OCI-LY3 (cell line): ENCODE data around the gene SPDEF.

Experiments used
- H2AFZ ChIP-seq: fragments of 200-600, 300-600 bp; shearing (Covaris generic); 2 replicates; pipeline ENCODE4 v1.6.0; 2014; ENCODE audit warnings: antibody characterized with exemption, low read depth, low read length
- H3K27ac ChIP-seq: fragments of 200-600, 300-600 bp; sonication (generic); 2 replicates; pipeline ENCODE4 v1.5.1; 2014; ENCODE audit warnings: mild to moderate bottlenecking, low read length, moderate library complexity, mixed read lengths
- H3K27me3 ChIP-seq: fragments of 200-600, 300-600 bp; sonication (generic); 2 replicates; pipeline ENCODE4 v1.6.1; 2014; ENCODE audit warnings: low read depth, low read length, mixed read lengths
- H3K36me3 ChIP-seq: fragments of 200-600, 300-600 bp; sonication (generic); replicated peaks from 2 replicates; pipeline ENCODE3; 2014; ENCODE audit warnings: low read depth, low read length, mixed read lengths
- H3K4me1 ChIP-seq: fragments of 300-600, 200-600 bp; sonication (generic); 2 replicates; pipeline ENCODE4 v1.6.1; 2014; ENCODE audit warnings: low read length, mixed read lengths
- H3K4me2 ChIP-seq: fragments of 200-600, 300-600 bp; sonication (generic); 2 replicates; pipeline ENCODE4 v1.6.1; 2014; ENCODE audit warnings: low read length, mixed read lengths
- H3K4me3 ChIP-seq: fragments of 300-600, 200-600 bp; sonication (generic); 2 replicates; pipeline ENCODE4 v1.5.1; 2014; ENCODE audit warnings: antibody characterized with exemption, mild to moderate bottlenecking, low read length, moderate library complexity
- H3K79me2 ChIP-seq: fragments of 300-600, 200-600 bp; shearing (Covaris generic); 2 replicates; pipeline ENCODE4 v1.6.1; 2014; ENCODE audit warnings: mild to moderate bottlenecking, low read length, mixed read lengths
- H3K9ac ChIP-seq: fragments of 300-600, 200-600 bp; shearing (Covaris generic); 2 replicates; pipeline ENCODE4 v1.6.0; 2014; ENCODE audit warnings: mild to moderate bottlenecking, low read length, moderate library complexity
- H3K9me3 ChIP-seq: fragments of 200-600, 300-600 bp; shearing (Covaris generic); 2 replicates; pipeline ENCODE4 v1.6.1; 2014; ENCODE audit warnings: low read length, mixed read lengths; ENCODE audit not compliant: insufficient read depth
- H4K20me1 ChIP-seq: fragments of 200-600, 300-600 bp; sonication (generic); 2 replicates; pipeline ENCODE4 v1.6.1; 2016; ENCODE audit warnings: low read length, mixed read lengths; ENCODE audit not compliant: insufficient read depth
- CTCF ChIP-seq: fragments of 200-600, 300-600 bp; sonication (generic); IDR thresholded peaks from 2 replicates; pipeline ENCODE4 v1.5.1; 2014; ENCODE audit warnings: antibody characterized with exemption, low read length, low read depth
- EZH2phosphoT487 ChIP-seq: fragments of 200-600 bp; shearing (Covaris generic); IDR thresholded peaks from 2 replicates; pipeline ENCODE4 v1.6.1; 2018; ENCODE audit warnings: antibody characterized with exemption, mixed run types, low read depth

SPDEF gene

GRCh38 chr6:34530753-34531365, 25.3 kb downstream of the SPDEF start:
- Histone ChIP-seq H3K9me3 (no peaks in the 10 kb centered on the region), H3K27ac (no peak overlapping the region), H3K9ac (no peak overlapping the region), H4K20me1 (no peaks in the 10 kb centered on the region), H3K4me3 (no peak overlapping the region), H3K4me2 (no peak overlapping the region), H3K27me3 (no peaks in the 10 kb centered on the region), H3K36me3 (no peaks in the 10 kb centered on the region), H3K79me2 (no peaks in the 10 kb centered on the region), H2AFZ (no peak overlapping the region), H3K4me1 (peaks cover 10% of the 10 kb centered on the region)
- TF ChIP-seq EZH2phosphoT487 = no peak
- TF ChIP-seq CTCF = no peak

GRCh38 chr6:34529665-34530327, 26.3 kb downstream of the SPDEF start:
- TF ChIP-seq EZH2phosphoT487 (no peak), CTCF (no peak)

DNA sequence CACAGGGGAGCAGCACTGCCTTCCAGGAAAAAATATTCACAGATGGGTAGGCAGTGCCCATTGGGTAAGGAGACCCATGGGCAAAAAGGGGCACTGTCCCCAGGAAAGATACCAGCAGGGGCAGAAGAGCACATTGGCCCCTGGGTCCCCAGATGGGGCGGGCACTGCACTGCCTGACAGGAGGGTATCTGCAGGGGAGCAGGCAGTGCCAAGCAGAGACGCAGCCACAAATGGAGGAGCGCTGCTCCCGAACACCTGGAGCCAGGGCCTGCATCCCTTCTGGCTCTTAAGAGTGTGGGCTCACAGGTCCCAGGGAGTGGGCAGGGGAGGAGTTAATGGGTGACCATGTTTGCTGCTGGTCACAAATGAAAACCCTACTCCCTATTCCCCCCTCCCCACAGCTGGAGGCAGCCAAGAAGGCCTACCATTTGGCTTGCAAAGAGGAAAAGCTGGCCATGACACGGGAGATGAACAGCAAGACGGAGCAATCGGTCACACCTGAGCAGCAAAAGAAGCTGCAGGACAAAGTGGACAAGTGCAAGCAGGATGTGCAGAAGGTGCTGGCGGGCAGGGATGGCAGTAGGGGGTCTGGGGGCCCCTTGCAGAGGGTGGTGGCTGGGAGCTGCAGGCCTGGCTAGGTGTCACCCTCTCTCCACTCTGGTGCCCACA, 27.0 kb downstream of the SPDEF start:
- H3K9me3 ChIP-seq = no peaks in the 10 kb centered on the region
- no peak overlapping the region for H2AFZ ChIP-seq
- no peaks in the 10 kb centered on the region for H3K36me3 ChIP-seq
- no peak overlapping the region for H3K27ac ChIP-seq
- H4K20me1 ChIP-seq = no peaks in the 10 kb centered on the region
- no peaks in the 10 kb centered on the region for H3K79me2 ChIP-seq
- H3K4me2 ChIP-seq = no peak overlapping the region
- TF ChIP-seq EZH2phosphoT487 (no peak), CTCF (no peak)
- no peaks in the 10 kb centered on the region for H3K27me3 ChIP-seq
- no peak overlapping the region for H3K9ac ChIP-seq
- H3K4me3 ChIP-seq = no peak overlapping the region
- peaks cover 10% of the 10 kb centered on the region for H3K4me1 ChIP-seq

More at GRCh38 chr6:34529665-34530327, 26.3 kb downstream of the SPDEF start:
- Histone ChIP-seq H4K20me1 (no peaks in the 10 kb centered on the region), H2AFZ (no peak overlapping the region), H3K36me3 (no peaks in the 10 kb centered on the region), H3K27ac (no peak overlapping the region), H3K4me1 (peaks cover 10% of the 10 kb centered on the region), H3K4me3 (no peak overlapping the region), H3K9me3 (no peaks in the 10 kb centered on the region), H3K27me3 (no peaks in the 10 kb centered on the region), H3K79me2 (no peaks in the 10 kb centered on the region), H3K9ac (no peak overlapping the region), H3K4me2 (no peak overlapping the region)
